HG03139 (cell line): ENCODE results near the gene RAD51.
"Not testable (repeated sequence)": the region's sequence is repeated elsewhere in the genome, so short reads cannot be mapped to it uniquely, and the experiment has no call there.

Source experiments
- ATAC-seq: cut with Tn5 transposase; IDR thresholded peaks from one replicate; pipeline ENCODE4 v1.9.1; 2021; ENCODE audit not compliant: unreplicated experiment

Gene RAD51

DNA sequence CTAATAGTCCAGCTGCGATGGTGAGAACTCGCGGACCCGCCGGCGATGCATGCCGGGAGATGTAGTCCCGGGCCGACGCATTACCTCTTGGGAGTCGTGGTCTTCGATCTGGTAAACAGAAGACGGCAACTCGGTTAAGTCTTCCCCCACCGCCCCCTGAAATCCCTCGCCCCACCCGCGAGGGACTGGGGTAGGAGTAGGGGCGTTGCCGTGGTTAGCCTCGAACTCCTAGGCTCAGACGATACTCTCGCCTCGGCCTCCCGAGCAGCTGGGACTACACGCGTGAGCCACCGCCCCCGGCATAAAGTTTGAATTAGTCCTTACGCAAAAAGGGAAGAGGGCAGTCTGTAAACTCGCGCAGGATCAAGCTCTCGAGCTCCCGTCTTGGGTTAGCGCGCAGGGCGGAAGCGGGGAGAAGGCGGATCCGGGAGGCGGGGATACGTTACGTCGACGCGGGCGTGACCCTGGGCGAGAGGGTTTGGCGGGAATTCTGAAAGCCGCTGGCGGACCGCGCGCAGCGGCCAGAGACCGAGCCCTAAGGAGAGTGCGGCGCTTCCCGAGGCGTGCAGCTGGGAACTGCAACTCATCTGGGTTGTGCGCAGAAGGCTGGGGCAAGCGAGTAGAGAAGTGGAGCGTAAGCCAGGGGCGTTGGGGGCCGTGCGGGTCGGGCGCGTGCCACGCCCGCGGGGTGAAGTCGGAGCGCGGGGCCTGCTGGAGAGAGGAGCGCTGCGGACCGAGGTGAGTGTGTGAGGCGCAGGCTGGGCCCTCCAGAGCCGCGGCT, at the start of gene RAD51:
Gene RAD51 (plus strand): TSS at position 487 of the 781 bp plus-strand sequence. CDS start 3,585 bp downstream, outside the sequence.
- peak; percentile 72 for ATAC-seq

DNA sequence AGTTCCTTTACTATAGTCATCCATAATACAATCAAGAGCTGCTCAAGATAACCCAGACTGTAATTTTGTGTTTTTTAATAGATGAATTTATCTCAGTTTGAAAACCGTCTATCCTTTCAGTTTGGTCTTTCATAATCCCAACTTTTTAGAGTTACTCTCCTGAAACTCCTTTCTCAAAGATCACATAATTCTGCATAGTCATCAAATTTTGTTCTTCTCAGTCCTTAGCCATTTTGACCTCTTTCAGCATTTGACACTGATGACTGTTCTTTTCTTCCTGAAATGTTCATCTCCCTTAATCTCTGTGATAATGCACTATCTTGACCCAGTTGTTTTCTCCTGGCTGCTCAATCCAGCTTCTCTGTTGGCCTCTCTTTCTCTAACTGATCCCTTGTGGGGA, 47.5 kb upstream of the RAD51 start:
- no peak for ATAC-seq

DNA sequence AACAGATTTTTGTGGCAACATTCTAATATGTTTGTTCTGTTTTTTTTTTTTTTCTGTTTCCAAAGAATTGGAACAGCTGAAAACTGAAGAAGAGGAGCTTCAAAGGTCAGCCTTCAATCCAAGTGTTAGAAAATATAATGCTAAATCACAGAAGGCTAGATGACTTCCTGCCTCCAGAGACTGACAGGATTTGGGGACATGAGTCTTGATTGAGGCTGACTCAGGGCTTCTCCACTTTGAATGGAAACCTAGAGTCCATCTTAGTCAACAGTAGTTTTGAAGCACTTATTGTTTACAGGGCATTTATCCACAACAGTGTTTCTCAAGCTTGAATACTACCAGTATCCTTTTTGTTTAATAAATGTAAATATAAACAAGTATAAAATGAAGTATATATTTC, 44.5 kb upstream of the RAD51 start:
- ATAC-seq = no peak

DNA sequence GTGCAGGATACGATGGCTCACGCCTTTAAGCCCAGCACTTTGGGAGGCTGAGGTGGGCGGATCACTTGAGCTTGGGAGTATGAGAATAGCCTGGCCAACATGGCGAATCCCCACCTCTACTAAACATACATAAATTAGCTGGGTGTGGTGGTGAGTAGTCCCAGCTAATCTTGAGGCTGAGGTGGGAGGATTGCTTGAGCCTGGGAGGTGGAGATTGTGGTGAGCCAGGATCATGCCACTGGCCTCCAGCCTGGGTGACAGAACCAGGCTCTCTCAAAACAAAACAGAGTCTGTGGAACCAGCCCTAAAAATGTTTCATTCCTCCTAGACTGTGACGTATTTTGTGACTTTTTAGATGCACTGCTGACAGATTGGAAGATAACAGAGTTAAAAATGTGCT, 34.3 kb upstream of the RAD51 start:
- ATAC-seq = no peak

DNA sequence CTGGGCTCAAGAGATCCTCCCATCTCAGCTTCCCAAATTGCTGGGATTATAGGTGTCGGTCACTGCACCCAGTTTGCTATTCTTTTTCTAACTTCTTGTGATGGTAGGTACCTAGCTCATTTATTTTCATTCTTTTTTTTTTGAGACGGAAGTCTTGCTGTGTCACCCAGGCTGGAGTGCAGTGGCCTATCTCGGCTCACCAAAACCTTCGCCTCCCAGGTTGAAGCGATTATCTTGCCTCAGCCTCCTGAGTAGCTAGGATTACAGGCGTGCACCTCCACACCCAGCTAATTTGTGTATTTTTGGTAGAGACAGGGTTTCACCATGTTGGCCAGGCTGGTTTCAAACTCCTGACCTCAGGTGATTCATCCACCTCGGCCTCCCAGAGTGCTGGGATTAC, 30.1 kb upstream of the RAD51 start:
- ATAC-seq = no peak

DNA sequence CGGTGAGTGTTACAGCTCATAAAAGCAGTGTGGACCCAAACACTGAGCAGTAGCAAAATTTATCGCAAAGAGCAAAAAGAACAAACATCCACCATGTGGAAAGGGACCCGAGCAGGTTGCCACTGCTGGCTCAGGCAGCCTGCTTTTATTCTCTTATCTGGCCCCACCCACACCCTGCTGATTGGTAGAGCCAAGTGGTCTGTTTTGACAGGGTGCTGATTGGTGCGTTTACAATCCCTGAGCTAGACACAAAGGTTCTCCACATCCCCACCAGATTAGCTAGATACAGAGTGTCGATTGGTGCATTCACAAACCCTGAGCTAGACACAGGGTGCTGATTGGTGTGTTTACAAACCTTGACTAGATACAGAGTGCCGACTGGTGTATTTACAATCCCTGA, 18.7 kb upstream of the RAD51 start:
- not testable (repeated sequence) for ATAC-seq

DNA sequence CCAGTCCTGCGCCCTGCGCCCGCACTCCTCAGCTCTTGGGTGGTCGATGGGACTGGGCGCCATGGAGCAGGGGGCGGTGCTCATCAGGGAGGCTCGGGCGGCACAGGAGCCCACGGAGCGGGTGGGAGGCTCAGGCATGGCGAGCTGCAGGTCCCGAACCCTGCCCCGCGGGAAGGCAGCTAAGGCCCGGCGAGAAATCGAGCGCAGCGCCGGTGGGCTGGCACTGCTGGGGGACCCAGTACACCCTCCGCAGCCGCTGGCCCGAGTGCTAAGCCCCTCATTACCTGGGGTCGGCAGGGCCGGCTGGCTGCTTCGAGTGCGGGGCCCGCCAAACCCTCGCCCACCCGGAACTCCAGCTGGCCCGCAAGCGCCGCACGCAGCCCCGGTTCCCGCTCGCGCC, 18.1 kb upstream of the RAD51 start:
- not testable (repeated sequence) for ATAC-seq

DNA sequence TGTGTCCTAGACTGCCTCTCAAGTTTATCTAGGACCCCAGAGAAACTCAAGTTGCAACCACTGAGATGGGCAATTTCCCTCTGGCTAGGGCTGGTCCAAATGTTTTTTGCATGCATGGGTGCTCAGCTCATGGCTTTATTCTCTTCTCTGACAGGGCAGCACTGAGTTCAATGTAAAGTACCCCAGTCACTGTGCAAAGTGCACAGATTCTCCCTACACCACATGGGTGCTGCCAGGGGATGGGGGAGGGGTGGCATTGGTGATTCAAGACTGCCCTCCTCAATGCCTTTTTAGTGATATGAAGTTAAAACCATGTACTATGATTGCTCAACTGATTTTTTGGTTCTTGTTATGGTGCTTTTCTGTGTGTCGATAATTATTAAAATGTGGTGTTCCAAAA, 14.8 kb upstream of the RAD51 start:
- no peak for ATAC-seq

DNA sequence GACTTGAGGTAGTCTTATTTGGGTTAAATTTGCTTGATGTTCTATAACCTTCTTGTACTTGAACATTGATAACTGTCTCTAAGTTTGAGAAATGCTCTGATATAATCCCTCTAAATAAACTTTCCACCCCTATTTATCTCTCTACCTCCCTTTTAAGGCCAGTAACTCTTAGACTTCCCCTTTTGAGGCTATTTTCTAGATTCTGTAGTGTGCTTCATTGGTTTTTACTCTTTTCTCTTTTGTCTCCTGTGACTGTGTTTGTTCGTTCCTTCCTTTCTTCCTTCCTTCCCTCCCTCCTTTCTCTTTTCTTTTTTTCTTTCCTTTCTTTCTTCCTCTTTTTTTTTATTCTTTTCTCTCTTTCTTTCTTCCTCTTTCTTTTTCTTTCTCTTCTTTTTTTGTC, 14.0 kb upstream of the RAD51 start:
- not testable (repeated sequence) for ATAC-seq

DNA sequence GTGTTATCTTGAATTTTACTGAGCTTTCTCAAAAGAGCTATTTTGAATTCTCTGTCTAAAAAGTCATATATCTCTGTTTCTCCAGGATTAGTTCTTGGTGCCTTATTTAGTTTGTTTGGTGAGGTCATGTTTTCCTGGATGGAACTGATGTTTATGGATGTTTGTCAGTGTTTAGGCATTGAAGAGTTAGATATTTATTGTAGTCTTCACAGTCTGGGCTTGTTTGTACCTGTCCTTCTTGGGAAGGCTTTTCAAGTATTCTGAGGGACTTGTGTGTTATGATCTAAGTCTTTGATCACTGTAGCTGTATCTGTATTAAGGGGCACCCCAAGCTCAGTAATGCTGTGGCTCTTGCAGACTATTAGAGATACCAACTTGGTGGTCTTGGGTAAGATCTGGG, 10.6 kb upstream of the RAD51 start:
- no peak for ATAC-seq

DNA sequence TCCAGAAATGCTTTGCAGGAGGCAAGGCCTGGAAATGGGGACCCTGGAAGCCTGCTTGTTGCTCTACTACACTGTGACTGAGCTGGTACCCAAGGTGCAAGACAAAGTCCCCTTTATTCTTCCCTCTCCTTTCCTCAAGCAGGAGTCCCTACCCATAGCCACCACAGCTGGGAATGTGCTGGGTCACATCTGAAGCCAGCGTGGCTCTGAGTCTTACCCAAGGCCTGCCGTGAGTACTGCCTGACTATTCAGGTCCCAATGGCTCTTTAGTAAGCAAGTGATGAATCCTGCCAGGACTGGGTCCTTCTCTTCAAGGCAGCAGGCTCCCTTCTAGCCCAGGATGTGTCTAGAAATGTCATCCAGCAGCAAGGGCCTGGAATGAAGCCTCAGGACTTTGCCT, 9.6 kb upstream of the RAD51 start:
- ATAC-seq = no peak

DNA sequence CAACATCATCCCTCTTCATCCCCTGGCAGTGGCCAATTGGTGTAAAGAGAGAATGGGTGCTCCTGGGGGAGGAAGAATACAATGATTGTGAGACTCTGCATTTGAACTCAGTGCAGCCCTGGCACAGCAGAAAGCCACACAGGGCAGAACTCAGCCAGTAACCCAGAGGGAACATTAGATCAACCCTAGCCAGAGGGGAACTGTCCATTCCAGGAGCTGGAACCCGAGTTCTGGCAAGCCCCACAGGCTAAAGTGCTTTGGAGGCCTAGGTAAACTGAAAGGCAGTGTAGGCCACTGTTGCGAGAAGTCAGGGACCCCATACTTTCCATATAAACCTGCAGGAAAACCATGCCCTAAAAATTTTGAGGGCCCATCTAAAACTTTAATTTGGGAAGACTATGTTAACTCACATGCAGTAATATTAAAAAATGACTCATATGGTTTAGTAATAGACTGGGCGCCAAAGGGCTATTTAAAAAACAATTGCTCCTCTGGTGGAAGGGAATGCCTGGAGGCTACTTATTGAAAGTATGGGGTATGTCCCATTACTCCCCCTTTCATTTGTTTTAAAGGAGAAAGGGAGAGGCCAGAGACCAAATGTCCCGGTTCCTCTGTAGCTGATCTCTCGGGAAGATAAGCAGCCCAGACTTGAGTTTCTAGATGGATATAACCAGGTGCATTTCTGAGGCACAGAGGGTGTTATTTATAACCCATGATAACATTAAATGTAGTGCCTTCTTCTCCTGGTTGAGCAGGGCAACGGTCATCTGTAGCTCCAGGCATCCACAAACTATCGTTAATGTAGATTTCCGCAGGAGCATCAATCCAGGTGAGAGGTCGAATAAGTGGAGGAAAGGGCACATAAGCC, 5.8 kb upstream of the RAD51 start:
- no peak for ATAC-seq

DNA sequence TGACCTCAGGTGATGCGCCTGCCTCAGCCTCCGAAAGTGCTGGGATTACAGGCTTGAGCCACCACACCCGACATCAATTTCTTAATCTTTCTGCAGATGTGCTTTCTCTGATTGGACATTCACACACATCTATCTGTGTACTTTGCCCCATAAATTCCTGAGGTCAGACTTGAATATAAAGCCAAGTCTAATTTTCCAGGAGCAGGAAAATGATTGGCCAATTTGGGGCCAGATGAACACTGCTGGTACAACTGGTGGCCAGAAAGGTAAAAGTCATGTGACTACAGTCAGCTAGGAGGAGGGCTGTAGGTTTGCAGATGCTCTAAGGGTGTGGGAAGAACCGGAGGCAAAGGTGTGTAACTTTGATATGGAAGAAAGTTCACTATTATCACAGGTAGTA, 3.2 kb upstream of the RAD51 start:
- ATAC-seq = no peak

DNA sequence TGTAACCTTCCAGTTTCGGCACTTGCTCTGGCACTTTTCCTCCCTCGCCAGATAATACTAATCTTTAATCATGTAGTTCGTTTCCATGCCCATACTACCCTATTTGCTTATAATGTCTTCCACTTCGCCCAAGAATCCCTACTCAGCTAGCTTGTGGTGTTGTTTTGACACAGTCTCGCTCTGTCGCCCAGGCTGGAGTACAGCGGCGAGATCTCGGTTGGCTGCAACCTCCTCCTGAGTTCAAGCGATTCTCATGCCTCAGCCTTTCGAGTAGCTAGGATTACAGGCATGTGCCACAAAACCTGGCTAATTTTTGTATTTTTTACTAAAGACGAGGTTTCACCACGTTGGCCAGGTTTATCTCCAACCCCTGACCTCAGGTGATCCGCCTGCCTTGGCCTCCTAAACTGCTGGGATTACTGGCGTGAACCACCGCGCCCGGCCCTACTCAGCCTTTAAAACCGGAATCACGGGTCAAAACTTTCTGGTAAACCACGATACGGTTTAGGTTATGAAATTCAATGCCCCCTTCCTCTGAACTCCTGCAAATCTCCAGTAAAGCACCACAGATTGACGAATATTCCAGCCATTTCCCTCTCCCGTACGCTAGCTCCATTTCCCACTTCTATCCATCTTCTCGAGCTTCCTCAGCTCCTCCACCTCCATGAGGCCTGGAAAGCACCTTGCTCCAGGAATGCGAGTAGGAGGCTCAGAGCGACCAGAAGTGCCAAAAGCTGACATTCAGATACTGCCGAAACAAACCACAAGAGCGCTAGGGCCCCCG, 878 bp upstream of the RAD51 start:
- no peak for ATAC-seq

DNA sequence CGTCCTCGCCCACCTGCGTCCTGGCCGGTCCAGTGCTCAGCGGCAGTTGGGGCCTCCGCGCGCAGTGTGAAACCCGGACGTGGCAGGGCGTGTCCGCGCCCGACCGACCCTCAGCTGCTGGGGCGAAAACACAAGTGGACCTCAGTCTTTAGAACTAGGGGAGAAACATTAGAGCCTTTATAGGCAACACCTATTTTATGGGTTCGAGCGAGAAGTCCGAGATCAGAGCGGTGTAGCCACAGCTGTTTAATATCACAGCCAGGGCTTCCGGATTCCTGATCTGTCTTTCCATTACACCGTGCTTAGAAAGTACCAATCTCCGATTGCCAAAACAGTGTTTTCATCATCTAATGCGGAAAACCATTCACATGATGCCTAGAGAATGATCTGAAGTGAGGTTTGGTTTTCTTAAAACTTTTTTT, 506 bp downstream of the RAD51 start:
- peak; percentile 32 for ATAC-seq

DNA sequence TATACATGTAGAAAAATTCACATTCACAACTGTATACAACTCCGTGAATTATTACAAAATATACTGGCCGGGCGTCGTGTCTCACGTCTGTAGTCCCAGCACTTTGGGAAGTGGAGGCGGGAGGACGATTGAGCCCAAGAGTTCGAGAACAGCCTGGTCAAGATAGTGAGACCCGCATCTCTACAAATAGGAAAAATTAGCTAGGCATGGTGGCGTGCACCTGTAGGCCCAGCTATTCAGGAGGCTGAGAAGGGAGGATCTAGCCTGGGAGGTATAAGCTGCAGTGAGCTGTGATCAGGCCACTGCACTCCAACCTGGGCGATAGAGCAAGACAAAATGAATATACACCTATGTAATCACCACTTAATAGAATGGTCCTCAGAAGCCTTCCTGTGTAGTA, 1.3 kb downstream of the RAD51 start:
- ATAC-seq = no peak

DNA sequence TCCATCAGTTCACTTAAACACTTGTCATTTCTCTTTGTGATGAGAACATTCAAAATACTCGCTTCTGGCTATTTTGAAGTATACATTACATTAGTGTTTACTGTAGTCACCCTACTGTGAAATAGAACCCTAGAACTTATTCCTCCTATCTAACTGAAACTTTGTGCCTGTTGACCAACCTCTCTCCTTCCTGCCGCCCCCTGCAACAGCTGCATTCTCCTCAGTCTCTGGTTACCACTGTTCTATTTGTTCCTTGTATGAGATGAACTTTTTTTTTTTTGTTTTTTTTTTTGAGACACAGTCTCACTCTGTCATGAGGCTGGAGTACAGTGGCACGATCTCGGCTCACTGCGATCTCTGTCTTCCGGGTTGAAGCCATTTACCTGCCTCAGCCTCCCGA, 2.9 kb downstream of the RAD51 start:
- no peak for ATAC-seq

DNA sequence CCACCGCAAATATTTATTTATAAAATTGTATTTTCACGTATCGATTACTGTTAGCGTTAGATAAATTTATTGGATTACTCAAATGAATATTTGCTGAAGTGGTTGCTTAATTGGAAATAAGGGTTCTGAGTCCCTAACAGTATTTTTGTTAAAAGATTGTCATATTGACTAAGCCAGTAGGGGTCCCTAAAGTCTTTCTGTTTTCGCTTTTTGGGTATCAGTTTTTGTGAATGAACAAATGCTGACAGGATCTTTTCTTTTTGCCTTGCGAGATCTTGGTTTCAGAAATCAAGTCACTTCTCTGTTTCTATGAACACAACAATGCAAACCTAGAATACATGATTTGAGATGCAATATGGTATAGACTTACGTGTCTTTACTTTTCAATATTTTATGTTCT, 7.1 kb downstream of the RAD51 start:
- no peak for ATAC-seq

DNA sequence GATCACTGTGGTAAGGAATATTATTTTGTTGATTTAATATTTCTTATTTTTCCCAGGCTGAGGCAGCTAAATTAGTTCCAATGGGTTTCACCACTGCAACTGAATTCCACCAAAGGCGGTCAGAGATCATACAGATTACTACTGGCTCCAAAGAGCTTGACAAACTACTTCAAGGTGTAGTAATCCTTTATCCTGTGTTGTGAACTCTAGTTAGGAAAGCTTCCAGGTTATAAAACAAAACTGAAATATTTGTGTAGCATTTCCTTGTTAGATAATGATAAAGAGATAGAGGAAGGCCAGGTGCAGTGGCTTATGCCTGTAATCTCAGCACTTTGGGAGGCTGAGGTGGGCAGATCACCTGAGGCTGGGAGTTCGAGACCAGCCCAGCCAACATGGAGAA, 11.1 kb downstream of the RAD51 start:
- ATAC-seq = no peak

DNA sequence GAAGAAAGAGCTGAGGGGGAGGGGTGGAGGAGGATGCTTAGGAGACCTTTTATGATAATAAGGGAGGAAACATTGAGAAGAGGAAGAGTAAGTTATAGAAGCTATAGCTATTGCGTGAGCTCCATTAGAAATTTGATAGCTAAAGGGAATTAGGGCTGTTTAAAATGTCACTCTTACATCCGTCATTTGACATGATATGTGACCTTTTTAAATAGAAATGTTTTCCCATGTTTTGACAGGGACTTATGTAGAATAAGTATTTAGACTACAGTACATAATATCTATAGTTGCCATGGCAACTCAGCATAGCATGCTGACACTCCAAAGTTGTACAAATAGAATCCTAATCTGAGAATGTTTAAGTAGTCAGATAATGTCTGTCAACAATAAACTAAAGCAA, 19.2 kb downstream of the RAD51 start:
- ATAC-seq = no peak

DNA sequence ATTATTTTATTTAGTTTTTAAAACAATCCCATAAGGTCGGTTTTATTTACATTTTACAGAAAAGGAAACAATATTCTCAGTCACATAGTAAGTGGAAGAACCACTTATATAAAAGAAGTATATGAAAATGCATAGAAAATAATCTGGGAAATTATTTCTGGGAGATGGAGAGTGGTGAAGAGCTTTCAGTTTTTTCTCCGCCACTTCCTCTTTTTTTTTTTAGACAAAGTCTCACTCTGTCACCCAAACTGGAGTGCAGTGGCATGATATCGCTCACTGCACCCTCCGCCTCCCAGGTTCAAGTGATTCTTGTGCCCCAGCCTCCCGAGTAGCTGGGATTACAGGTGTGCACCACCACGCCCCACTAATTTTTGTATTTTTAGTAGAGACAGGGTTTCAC, 21.2 kb downstream of the RAD51 start:
- ATAC-seq = no peak

DNA sequence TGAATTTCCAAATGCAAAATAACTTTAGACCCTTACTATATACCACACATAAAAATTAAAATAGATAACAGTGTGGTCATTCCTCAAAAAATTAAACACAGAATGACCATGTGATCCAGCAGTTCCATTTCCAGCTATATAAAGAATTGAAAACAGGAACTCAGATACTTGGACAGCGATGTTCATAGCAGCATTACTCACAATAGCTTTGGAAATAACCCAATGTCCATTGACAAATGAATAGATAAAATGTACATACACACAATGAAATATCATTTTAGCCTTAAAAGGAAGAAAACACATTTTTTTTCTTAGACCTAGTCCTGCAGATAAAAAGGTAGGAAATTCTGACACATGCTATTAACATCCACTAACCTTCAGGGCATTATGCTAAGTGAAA, 26.7 kb downstream of the RAD51 start:
- ATAC-seq = no peak
